IgD-negative memory B cell (primary cell): Measurements from ENCODE around the gene GPSM3. TPM values are rescaled to one million over a fixed set of nuclear protein-coding genes. Genes with fewer than 3 reads are reported as not detected.

Experiments
- H3K27ac Mint-ChIP-seq, 3 donors: one replicate each; pipeline ENCODE4 v1.8.0; 2020 to 2022; ENCODE audit warnings: mild to moderate bottlenecking in 3 of 3, mixed read lengths in 3 of 3, moderate library complexity in 1 of 3
- H3K27me3 Mint-ChIP-seq: one replicate; pipeline ENCODE4 v1.8.0; 2021; ENCODE audit warnings: mixed read lengths
- H3K36me3 Mint-ChIP-seq: one replicate; pipeline ENCODE4 v1.8.0; 2020; ENCODE audit warnings: mild to moderate bottlenecking, mixed read lengths
- H3K4me1 Mint-ChIP-seq, 3 donors: one replicate each; pipeline ENCODE4 v1.8.0; 2020 to 2022; ENCODE audit warnings: mixed read lengths in 3 of 3, mild to moderate bottlenecking in 1 of 3
- H3K4me3 Mint-ChIP-seq, 4 donors: one replicate each; pipeline ENCODE4 v1.8.0; 2020 to 2022; ENCODE audit warnings: mild to moderate bottlenecking in 4 of 4, mixed read lengths in 4 of 4, moderate library complexity in 3 of 4
- H3K9me3 Mint-ChIP-seq, 3 donors: one replicate each; pipeline ENCODE4 v1.8.0; 2020 to 2021; ENCODE audit warnings: mixed read lengths in 3 of 3, mild to moderate bottlenecking in 1 of 3
- polyA plus RNA-seq: library from polyadenylated mRNA; unstranded; fragments of 300-500 nt; fragmentation: Illumina TruSeq; gene quantifications from one replicate; pipeline ENCODE4 v1.2.3, GENCODE V29; 2021

GPSM3 gene
- polyA plus RNA-seq, 1 donor from 2014 or later: 156 TPM

DNA sequence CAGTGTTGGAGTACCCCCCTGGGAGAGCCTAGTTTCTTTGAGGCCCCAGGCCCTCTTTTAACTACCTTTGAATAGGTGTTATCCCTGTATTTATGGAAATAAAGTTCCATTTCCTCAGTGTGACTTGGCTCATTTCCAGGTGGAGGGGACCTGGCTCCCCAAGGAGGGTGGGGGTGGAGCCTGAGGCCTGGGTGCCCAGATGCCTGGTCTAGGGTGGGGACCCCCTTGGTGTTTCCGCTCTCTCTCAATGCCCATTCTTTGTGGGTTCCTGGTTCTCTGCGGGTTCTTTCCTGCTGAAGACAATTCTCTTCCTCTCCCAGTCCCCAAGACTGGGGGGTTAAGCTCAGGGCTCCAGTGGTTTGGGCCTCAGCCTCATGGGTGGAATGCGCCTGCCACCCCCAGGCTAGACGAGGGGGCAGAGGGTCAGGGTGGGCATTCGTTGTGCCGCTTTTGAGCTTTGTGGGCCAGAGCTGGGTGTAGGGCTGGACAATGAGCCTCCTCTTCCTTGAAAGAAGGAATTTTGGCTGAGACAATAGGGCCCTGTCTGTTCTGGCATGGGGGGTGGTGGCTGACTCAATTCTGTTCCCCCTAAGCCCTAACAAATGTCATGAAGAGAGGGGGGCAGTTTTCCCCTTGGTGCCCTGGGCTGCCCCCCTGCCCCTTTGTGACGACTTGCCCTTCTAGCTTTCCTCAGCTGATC is 28.7 kb downstream of the GPSM3 start:
- Mint-ChIP-seq H3K4me1 (peaks cover 3 to 5% (median 4%) of the 10 kb centered on the region in 3 donors), H3K9me3 (no peaks in the 10 kb centered on the region)

DNA sequence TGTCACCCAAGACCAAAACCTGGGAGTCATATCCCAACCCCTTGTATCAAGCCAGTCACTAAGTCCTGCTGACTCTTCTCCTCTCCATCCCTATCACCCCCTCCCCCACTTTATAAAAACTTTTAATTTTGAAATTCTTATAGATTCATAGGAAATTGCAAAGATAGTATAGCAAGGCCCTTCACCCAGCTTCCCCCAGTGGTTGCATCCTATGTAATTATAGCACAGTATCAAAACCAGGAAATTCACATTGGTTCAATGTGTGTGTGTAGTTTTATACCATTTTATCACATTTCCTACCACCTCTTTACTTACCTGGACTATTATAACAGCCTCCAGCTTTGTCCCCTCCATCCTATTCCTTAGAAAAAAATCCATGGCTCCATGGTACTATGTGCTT is 34.4 kb downstream of the GPSM3 start:
- H3K4me1 Mint-ChIP-seq: peaks cover 10 to 14% (median 14%) of the 10 kb centered on the region in 3 donors
- H3K27me3 Mint-ChIP-seq: peaks cover 8% of the 10 kb centered on the region
- H3K9me3 Mint-ChIP-seq: no peaks in the 10 kb centered on the region
- H3K36me3 Mint-ChIP-seq: no peaks in the 10 kb centered on the region
- H3K27ac Mint-ChIP-seq: no peak overlapping the region
- no peak overlapping the region for H3K4me3 Mint-ChIP-seq

More for the DNA sequence above, 28.7 kb downstream of the GPSM3 start:
- Mint-ChIP-seq H3K4me3 (no peak overlapping the region), H3K27ac (no peak overlapping the region), H3K36me3 (peaks cover 5% of the 10 kb centered on the region), H3K27me3 (no peaks in the 10 kb centered on the region)

DNA sequence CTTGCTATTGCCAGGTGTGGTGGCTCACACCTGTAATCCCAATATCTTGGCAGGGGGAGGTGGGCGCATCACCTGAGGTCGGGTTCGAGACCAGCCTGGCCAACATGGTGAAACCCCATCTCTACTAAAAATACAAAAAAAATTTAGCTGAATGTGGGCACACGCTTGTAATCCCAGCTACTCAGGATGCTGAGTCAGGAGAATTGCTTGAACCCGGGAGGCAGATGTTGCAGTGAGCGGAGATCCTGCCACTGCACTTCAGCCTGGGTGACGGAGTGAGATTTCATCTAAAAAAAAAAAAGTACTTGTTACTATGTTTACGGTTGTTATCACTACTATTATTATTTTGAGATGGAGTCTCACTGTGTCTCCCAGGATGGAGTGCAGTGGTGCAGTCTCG is 35.6 kb downstream of the GPSM3 start:
- Mint-ChIP-seq H3K27ac (no peak overlapping the region), H3K4me3 (no peak overlapping the region), H3K36me3 (no peaks in the 10 kb centered on the region), H3K9me3 (no peaks in the 10 kb centered on the region), H3K27me3 (peaks cover 18% of the 10 kb centered on the region), H3K4me1 (peaks cover 14 to 19% (median 16%) of the 10 kb centered on the region in 3 donors)

DNA sequence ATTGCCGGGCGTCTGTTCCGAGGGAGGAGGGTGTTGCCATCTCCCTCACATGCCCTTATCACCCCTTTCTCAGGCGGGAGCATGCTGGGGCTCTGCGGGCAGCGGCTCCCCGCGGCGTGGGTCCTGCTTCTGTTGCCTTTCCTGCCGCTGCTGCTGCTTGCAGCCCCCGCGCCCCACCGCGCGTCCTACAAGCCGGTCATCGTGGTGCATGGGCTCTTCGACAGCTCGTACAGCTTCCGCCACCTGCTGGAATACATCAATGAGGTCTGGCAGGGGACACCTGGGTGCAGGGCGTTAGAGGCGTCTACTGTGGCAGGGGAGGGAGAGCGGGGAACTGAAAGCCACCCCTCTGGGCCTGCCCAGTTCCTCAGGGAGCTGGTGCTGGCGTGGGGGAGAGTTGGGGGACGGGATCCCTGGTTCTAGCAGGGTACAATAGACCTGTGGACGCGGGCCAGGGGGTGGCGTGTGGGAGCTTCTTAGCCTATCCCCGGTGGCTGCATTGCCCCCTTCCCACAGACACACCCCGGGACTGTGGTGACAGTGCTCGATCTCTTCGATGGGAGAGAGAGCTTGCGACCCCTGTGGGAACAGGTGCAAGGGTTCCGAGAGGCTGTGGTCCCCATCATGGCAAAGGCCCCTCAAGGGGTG is 37.8 kb downstream of the GPSM3 start:
- H3K27ac Mint-ChIP-seq: peak overlapping the region in 2 of 3 donors; percentile 58 to 80
- peaks cover 14 to 20% (median 19%) of the 10 kb centered on the region in 3 donors for H3K4me1 Mint-ChIP-seq
- H3K9me3 Mint-ChIP-seq: peaks cover 0 to 1% (median 0%) of the 10 kb centered on the region in 3 donors
- H3K27me3 Mint-ChIP-seq: peaks cover 31% of the 10 kb centered on the region
- peak overlapping the region; percentile 82 to 100 (median 92) for H3K4me3 Mint-ChIP-seq
- H3K36me3 Mint-ChIP-seq: no peaks in the 10 kb centered on the region

DNA sequence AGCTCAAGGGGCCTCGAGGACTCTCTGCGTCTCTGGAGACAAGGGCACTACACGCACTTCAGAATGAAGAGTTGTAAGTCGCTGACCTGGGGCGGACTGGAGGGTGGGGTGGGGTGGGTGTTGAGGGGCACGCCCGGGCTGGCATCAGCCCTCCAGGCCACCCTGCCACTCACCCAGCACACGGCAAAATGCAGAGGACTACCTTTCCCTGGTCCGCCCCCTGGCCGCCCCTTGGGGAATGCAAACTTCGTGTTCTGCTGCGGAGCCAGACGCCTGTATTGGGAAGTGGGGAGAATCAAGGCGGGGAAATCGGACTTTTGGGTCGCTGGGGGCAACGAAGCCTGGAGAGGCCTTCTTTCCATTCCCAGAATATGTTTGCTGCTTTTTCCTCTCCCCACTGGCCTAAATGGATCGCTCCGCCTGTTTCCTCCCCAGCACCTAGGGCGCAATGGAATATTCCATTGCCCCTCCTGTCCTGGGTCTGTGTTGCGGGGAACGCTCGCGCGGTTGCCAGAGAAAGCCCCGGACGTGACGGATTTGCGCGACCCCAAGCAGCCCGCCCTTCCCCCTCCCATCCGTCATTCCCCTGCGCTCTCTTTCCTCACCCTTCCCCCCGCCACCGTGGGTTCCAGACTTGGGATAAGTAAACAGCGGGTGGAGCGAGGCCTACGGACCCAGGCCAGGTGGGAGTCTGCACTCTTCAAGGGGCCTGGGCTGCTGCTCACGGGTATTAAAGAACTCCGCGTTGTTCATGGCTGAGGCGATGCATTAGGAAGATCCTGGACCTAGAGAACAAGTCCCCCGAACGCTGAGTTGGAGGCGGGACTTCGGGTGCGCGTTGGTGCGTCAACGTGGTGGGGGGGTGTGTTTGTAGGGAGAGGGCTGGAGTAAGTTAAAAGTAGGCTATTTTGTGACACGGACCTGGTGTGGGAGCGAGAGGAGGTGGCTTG is 38.6 kb downstream of the GPSM3 start, which contains the start of gene PPT2:
PPT2 (plus strand) TSS at position 578 of the 950 bp plus-strand sequence. CDS start 454 bp downstream, outside the sequence.
- H3K36me3 Mint-ChIP-seq: no peaks in the 10 kb centered on the region
- peaks cover 15 to 22% (median 19%) of the 10 kb centered on the region in 3 donors for H3K4me1 Mint-ChIP-seq
- H3K4me3 Mint-ChIP-seq: peak within 1 kb of the TSS; percentile 82 to 100 (median 92)
- peaks cover 36% of the 10 kb centered on the region for H3K27me3 Mint-ChIP-seq
- H3K27ac Mint-ChIP-seq: peak within 1 kb of the TSS; percentile 18 to 80 (median 58)
- peaks cover 0 to 4% (median 0%) of the 10 kb centered on the region in 3 donors for H3K9me3 Mint-ChIP-seq

DNA sequence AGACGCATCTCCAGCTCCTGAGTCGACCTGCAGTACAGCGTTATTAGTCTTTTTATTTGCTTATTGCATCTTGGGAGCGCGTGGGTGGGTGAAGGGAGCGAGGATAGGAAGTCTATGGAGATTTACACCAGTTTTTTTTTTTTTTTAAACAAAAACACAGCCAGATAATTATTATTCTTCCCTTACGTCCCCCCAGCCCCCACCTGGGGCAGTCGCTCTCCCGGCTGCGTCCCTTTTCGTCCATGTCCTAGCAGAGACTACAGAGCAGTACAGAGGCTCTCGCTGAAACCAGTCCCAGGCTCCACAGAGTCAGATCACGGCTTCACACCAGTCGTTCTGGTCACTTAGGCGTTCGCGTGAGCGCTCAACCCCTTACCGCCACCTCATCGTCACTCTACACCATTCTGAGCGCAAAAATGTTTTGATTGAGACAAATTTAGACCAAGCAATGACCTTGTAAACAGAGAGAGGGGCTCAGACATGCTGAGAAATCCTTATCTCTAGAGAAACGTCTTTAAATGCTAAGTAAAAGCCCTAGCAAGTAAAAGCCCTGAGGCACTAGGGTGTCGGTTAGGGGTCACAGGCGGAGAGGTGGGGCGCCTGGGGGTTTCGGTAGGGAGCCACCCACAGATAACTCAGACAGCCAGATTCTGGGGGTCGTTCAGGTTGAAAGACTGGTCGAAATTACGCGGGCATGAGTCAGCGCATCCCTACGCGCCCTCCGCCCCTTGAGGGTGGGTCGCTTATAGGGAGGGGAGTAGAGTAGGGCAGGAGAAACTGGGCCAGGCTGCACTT is 39.5 kb downstream of the GPSM3 start:
- H3K4me3 Mint-ChIP-seq: peak overlapping the region; percentile 26 to 92 (median 84)

DNA sequence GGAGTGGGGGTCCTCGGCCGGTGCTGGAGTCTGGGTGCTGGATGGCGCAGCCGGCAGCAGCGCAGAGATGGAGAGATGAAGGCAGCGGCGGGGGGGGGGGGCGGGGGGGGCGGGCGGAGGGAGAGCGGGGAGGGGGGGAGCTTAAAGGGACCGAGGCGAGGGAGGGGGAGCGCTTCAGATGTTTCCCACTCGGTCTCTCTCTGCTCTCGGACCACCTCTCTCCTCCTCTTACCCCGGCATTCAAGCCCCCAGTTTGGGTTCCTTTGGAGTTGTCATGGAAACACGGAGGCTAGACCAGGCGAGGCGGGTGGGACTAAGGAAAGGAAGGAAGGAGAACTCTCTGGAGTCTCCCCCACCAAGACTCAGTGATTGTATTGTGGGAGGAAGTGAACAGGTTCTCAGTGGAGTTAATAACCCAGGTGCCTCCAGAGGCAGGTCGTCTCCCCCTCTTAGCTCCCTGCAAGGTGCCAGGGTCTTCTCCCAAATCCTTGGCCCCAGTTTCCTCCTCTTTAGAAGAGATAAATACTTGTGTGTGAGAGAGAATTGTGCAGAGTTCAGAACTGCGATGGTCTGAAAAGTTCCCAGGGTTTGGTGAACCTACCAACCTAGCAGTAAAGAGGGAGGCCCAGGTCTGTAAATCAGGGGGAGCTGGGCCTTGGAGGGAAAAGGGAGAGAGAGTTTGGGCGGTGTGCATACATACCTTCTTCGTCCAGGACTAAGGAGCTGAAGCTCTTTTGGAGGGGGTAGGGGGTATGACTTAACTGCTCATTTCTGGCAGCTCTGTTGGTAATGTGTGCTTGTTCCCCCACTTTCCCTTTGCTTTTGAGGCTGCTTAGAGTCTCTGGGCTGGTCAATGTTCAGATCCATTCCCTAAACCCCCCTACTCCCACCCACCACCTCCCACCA is 40.3 kb downstream of the GPSM3 start, which contains the start of gene PRRT1:
PRRT1 (minus strand) TSS at position 77 of the 906 bp plus-strand sequence. CDS start 112 bp downstream, outside the sequence.
- Mint-ChIP-seq H3K27ac (peak within 1 kb of the TSS in 1 of 3 donors; percentile 21), H3K36me3 (no peaks in the 10 kb centered on the region), H3K4me1 (peaks cover 17 to 27% (median 19%) of the 10 kb centered on the region in 3 donors), H3K27me3 (peaks cover 52% of the 10 kb centered on the region), H3K9me3 (peaks cover 0 to 4% (median 0%) of the 10 kb centered on the region in 3 donors), H3K4me3 (peak within 1 kb of the TSS in 3 of 4 donors; percentile 19 to 82 (median 70))

More for the DNA sequence above, 39.5 kb downstream of the GPSM3 start:
- Mint-ChIP-seq H3K27me3 (peaks cover 44% of the 10 kb centered on the region), H3K27ac (peak overlapping the region in 1 of 3 donors; percentile 15), H3K9me3 (peaks cover 0 to 4% (median 0%) of the 10 kb centered on the region in 3 donors), H3K4me1 (peaks cover 17 to 27% (median 19%) of the 10 kb centered on the region in 3 donors), H3K36me3 (no peaks in the 10 kb centered on the region)

DNA sequence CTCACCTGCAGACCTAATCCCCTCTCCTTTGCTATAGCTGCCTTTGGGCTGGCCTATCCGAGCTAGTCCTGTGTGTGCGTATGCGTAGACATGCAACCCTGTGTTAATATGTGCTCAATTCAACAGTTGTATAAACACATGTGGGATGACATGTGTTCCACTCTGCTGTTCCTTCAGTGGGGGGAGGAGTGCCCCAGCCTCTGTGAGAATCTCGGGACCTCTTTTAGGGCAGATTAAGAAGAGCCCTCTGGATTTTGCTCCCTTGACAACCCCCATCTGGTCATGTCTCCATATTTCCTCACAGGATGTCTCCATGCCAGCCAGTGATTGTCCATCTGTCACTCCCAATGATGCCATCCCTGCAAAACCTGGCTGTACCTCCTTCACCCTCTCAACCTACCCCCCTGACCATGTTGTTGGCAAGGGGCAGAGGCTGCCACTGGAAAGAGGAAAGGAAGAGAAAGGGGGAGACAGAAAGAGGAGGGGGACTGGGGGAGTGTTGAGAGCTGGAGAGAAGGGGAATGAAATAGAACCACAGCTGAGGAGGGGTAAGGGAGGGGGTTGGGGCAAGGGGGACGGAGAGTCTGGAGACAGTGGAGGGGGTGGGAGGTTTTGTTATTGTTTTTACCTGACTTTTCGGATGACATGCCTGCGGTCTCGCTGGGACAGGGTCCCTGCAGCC is 41.1 kb downstream of the GPSM3 start:
- H3K9me3 Mint-ChIP-seq: peaks cover 0 to 4% (median 0%) of the 10 kb centered on the region in 3 donors
- H3K27ac Mint-ChIP-seq: no peak overlapping the region
- peaks cover 52% of the 10 kb centered on the region for H3K27me3 Mint-ChIP-seq
- peak overlapping the region in 2 of 4 donors; percentile 19 to 25 for H3K4me3 Mint-ChIP-seq
- H3K36me3 Mint-ChIP-seq: no peaks in the 10 kb centered on the region
- peaks cover 17 to 27% (median 19%) of the 10 kb centered on the region in 3 donors for H3K4me1 Mint-ChIP-seq

DNA sequence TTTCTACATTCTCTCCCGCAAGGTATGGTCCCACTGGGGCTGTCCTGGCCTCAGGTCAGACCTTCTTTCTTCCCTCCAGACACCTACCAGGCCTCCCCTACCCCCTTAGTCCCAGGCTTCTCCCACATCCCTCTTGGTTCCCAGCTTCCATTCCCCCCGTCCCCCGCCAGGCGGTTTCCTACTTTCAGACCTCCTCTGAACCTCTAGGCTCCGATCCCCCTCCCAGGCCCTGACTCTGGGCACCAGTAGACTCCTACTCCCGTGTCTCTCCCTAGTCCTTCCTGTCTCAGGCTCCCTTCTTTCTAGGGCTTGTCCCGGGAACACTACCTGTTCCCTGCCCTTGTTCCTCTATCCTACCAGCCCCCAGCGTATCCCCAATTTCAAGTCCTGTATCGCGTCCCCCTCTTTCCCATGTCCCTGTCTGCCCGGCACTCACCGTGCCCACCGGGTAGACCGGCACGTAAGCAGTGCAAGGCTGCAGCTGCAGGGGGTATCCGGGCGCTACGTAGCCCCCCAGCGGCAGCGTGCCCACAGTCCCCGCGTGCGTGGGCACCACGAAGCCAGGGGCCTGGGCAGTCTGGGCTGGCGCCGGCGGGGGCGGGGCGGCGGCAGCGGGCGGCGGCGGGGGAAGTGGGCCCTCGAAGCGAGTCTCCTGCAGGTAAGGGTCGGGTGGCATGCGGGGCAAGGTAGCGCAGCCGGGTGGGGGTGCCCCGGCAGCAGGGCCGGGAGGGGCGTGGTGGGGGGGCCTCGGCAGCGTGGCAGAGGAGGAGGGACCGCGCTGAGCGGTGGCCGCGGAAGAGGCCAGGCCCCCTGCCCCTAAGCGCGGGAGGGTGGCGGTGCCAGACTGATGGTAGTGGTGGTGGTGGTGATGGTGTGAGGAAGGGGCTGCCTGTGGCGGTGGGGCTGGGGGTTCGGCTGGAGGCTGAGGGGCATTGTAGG is 42.2 kb downstream of the GPSM3 start:
- Mint-ChIP-seq H3K27ac (peak overlapping the region in 1 of 3 donors; percentile 74), H3K4me3 (peak overlapping the region in 1 of 4 donors; percentile 87), H3K27me3 (peaks cover 52% of the 10 kb centered on the region), H3K36me3 (no peaks in the 10 kb centered on the region), H3K9me3 (peaks cover 0 to 4% (median 0%) of the 10 kb centered on the region in 3 donors), H3K4me1 (peaks cover 19 to 26% (median 20%) of the 10 kb centered on the region in 3 donors)

DNA sequence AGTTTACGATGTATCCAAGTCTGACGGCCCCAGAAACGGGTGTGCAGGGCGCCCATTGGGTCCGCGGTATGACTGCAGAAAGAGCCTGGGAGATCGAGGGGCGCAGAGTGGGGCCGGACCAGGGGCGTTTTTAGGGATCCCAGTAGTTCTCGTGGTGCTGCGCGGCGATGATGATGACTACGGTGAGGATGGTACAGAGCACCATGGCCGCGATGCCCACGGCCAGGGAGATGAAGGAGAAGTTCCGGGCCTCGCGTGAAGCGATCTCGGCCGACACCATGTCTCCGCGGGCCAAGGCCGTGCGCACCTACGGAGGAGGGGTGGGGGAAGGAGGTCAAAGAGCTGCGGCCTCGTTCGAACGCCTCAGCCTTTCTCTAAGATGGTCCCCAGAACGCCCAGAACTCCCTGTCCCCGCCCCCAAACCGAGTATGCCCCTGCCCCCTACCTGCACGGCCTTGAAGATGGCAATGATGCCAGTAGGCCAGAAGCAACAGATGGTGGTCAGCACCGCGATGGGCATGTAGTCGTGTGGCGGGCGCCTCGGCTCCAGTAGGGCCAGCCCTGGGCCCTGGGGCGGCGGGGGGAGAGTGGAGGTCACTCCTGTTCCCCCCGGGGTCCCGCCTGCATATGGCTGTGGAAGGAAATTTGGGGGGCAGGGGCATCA is 43.2 kb downstream of the GPSM3 start:
- Mint-ChIP-seq H3K4me1 (peaks cover 14 to 20% (median 14%) of the 10 kb centered on the region in 3 donors), H3K27me3 (peaks cover 52% of the 10 kb centered on the region), H3K27ac (peak overlapping the region in 1 of 3 donors; percentile 88)

More for the DNA sequence above, 43.2 kb downstream of the GPSM3 start:
- Mint-ChIP-seq H3K36me3 (no peaks in the 10 kb centered on the region), H3K4me3 (peak overlapping the region; percentile 44 to 85 (median 50)), H3K9me3 (peaks cover 0 to 4% (median 0%) of the 10 kb centered on the region in 3 donors)
